IPS-18c (cell line): ENCODE results near the gene KLHL40.

ENCODE experiments used
- H3K4me3 ChIP-seq: 2 replicates; pipeline ENCODE4 v1.7.0; 2013; ENCODE audit warnings: low read depth, mild to moderate bottlenecking, low read length, moderate library complexity; ENCODE audit not compliant: insufficient read depth
- H3K9me3 ChIP-seq: one replicate; pipeline ENCODE4 v1.6.1; 2013; ENCODE audit warnings: mild to moderate bottlenecking, low read length, moderate library complexity; ENCODE audit not compliant: control insufficient read depth, insufficient read depth

The KLHL40 gene

GRCh38 chr3:42693530-42693930 is 8.2 kb downstream of the KLHL40 start:
- H3K9me3 ChIP-seq, result no peaks in the 10 kb centered on the region

GRCh38 chr3:42694366-42694765 is 9.0 kb downstream of the KLHL40 start:
- Histone ChIP-seq H3K4me3 (no peak overlapping the region), H3K9me3 (no peaks in the 10 kb centered on the region)

More at GRCh38 chr3:42693530-42693930, 8.2 kb downstream of the KLHL40 start:
- H3K4me3 ChIP-seq, result no peak overlapping the region

GRCh38 chr3:42696356-42697288 is 11.3 kb downstream of the KLHL40 start:
- no peak overlapping the region for H3K4me3 ChIP-seq
- peaks cover 2% of the 10 kb centered on the region for H3K9me3 ChIP-seq

- Histone ChIP-seq H3K9me3 (peaks cover 2% of the 10 kb centered on the region), H3K4me3 (no peak overlapping the region)
Measured at GRCh38 chr3:42697289-42698051, 12.1 kb downstream of the KLHL40 start.

GRCh38 chr3:42698216-42698910 is 13.0 kb downstream of the KLHL40 start:
- H3K9me3 ChIP-seq, result peaks cover 2% of the 10 kb centered on the region
- no peak overlapping the region for H3K4me3 ChIP-seq

GRCh38 chr3:42698911-42699230 is 13.5 kb downstream of the KLHL40 start:
- peaks cover 2% of the 10 kb centered on the region for H3K9me3 ChIP-seq
- no peak overlapping the region for H3K4me3 ChIP-seq

GRCh38 chr3:42699511-42699971 is 14.2 kb downstream of the KLHL40 start:
- H3K4me3 ChIP-seq, result no peak overlapping the region
- H3K9me3 ChIP-seq, result peaks cover 2% of the 10 kb centered on the region

- Histone ChIP-seq H3K9me3 (peaks cover 2% of the 10 kb centered on the region), H3K4me3 (no peak overlapping the region)
Measured at GRCh38 chr3:42700366-42701288, 15.3 kb downstream of the KLHL40 start.

GRCh38 chr3:42701371-42702065 is 16.2 kb downstream of the KLHL40 start:
- Histone ChIP-seq H3K9me3 (peaks cover 2% of the 10 kb centered on the region), H3K4me3 (no peak overlapping the region)

- no peak within 1 kb of the TSS for H3K4me3 ChIP-seq
- peaks cover 2% of the 10 kb centered on the region for H3K9me3 ChIP-seq
Measured at GRCh38 chr3:42702066-42702951, 17.0 kb downstream of the KLHL40 start, which contains the start of gene HHATL. Gene HHATL (minus strand): TSS chr3:42702798. CDS start chr3:42700826, 1,972 bp downstream.

- Histone ChIP-seq H3K9me3 (peaks cover 2% of the 10 kb centered on the region), H3K4me3 (no peak overlapping the region)
Measured at GRCh38 chr3:42702982-42703694, 17.8 kb downstream of the KLHL40 start.

- Histone ChIP-seq H3K9me3 (peaks cover 2% of the 10 kb centered on the region), H3K4me3 (no peak overlapping the region)
Measured at GRCh38 chr3:42703695-42704025, 18.3 kb downstream of the KLHL40 start.

GRCh38 chr3:42704136-42704841 is 19.0 kb downstream of the KLHL40 start:
- Histone ChIP-seq H3K4me3 (no peak overlapping the region), H3K9me3 (peaks cover 2% of the 10 kb centered on the region)

- Histone ChIP-seq H3K4me3 (no peak overlapping the region), H3K9me3 (peaks cover 2% of the 10 kb centered on the region)
Measured at GRCh38 chr3:42705058-42705767, 19.9 kb downstream of the KLHL40 start.
